HepG2 (cell line): Measurements from ENCODE around the gene PPP1R12C. TPM values are rescaled to one million over a fixed set of nuclear protein-coding genes. Genes with fewer than 3 reads are reported as not detected.

ENCODE experiments used
- ATAC-seq: fragments of 200-7000 bp; cut with Tn5 transposase; 3 replicates; pipeline ENCODE4 v1.9.1; 2020; ENCODE audit warnings: mild to moderate bottlenecking, moderate library complexity
- BruUV-seq: library from RNA; stranded (reverse); fragments of 400-500 nt; replicated peaks from 2 replicates; lab custom pipeline; 2021; lab: Mats Ljungman, UMichigan
- CTCF ChIA-PET: fragments of 300-600 bp; formaldehyde crosslinking; extraction: SDS; loops from one replicate; lab custom pipeline; 2021; ENCODE audit warnings: low total read pairs, inconsistent platforms, low intra/inter-chr PET ratio; lab: Yijun Ruan, JAX
- POLR2A ChIA-PET: fragments of 350-600 bp; sonication (Branson Sonifier 250); formaldehyde crosslinking; loops from one replicate; lab custom pipeline; 2020; ENCODE audit warnings: antibody characterized with exemption, inconsistent platforms; lab: Yijun Ruan, JAX
- DNase-seq: peaks from one replicate; pipeline ENCODE4 v3.0.0-alpha.2; 2015; ENCODE audit warnings: low spot score
- FAIRE-seq: peaks from 3 replicates; lab custom pipeline; 2011; peaks lifted over from hg19 to GRCh38; lab: Jason Lieb, UNC
- H2AFZ ChIP-seq: one replicate; pipeline ENCODE4 v1.6.1; 2011; ENCODE audit warnings: low read length, inconsistent platforms
- H3K27ac ChIP-seq: fragments of 300-600 bp; 3 replicates; pipeline ENCODE4 v1.8.0; 2011; ENCODE audit warnings: mixed run types, mild to moderate bottlenecking, mixed read lengths, low read length, inconsistent platforms; ENCODE audit not compliant: insufficient read depth; ENCODE audit errors: extremely low read length
- H3K27me3 ChIP-seq, 2 experiments: fragments of 200-600 bp in 1 of 2; 2 replicates in 1 of 2; 3 replicates in 1 of 2; pipeline versions ENCODE4 v1.6.0 to v1.8.0; 2011; ENCODE audit warnings: low read length in 2 of 2, mild to moderate bottlenecking in 2 of 2, moderate library complexity in 2 of 2, inconsistent platforms in 1 of 2; ENCODE audit not compliant: insufficient read depth in 2 of 2, control insufficient read depth in 1 of 2
- H3K36me3 ChIP-seq, 2 experiments: fragments of 200-600 bp in 1 of 2; replicated peaks in 1 of 2; 2 replicates in 1 of 2; 3 replicates in 1 of 2; pipeline versions ENCODE4 v1.5.1 to v1.8.0; 2011; ENCODE audit warnings: low read length in 2 of 2, inconsistent platforms in 1 of 2; ENCODE audit not compliant: insufficient read depth in 2 of 2, control insufficient read depth in 1 of 2
- H3K4me1 ChIP-seq: 2 replicates; pipeline ENCODE4 v1.5.1; 2012; ENCODE audit warnings: low read length, inconsistent platforms; ENCODE audit not compliant: insufficient read depth
- H3K4me2 ChIP-seq: 2 replicates; pipeline ENCODE4 v1.6.0; 2011; ENCODE audit warnings: low read depth, low read length, inconsistent platforms
- H3K4me3 ChIP-seq, 3 experiments: fragments of 200-600 bp in 1 of 3; sonication (generic), shearing (Covaris generic) in 1 of 3; replicated peaks in 1 of 3; 2 replicates each; pipeline ENCODE4 v1.5.1; 2011 to 2016; ENCODE audit warnings: low read length in 3 of 3, inconsistent platforms in 2 of 3, low read depth in 2 of 3, mild to moderate bottlenecking in 2 of 3, control low read depth in 1 of 3, mixed read lengths in 1 of 3; ENCODE audit not compliant: insufficient read depth in 1 of 3
- H3K79me2 ChIP-seq: one replicate; pipeline ENCODE4 v1.6.1; 2011; ENCODE audit warnings: low read length, inconsistent platforms; ENCODE audit not compliant: insufficient read depth
- H3K9ac ChIP-seq: 2 replicates; pipeline ENCODE4 v1.6.0; 2011; ENCODE audit warnings: mild to moderate bottlenecking, low read depth, low read length, inconsistent platforms; ENCODE audit not compliant: insufficient read depth
- H3K9me3 ChIP-seq: 2 replicates; pipeline ENCODE4 v1.5.1; 2012; ENCODE audit warnings: mild to moderate bottlenecking, low read length
- H4K20me1 ChIP-seq: 2 replicates; pipeline ENCODE4 v1.6.0; 2011; ENCODE audit warnings: inconsistent platforms, mild to moderate bottlenecking, low read length, moderate library complexity; ENCODE audit not compliant: insufficient read depth
- E2F2 ChIP-seq: sonication (generic); formaldehyde crosslinking; IDR thresholded peaks from 2 replicates; pipeline ENCODE4 v1.4.0; 2020; ENCODE audit warnings: missing genetic modification reagents, borderline replicate concordance
- HNF4G ChIP-seq, 2 experiments: sonication (generic) in 1 of 2; formaldehyde crosslinking in 1 of 2; IDR thresholded peaks; 2 replicates each; pipeline versions ENCODE4 v1.4.0 to v1.6.1; 2011 to 2020; ENCODE audit warnings: borderline replicate concordance in 2 of 2, low read depth in 2 of 2, mild to moderate bottlenecking in 2 of 2, low read length in 1 of 2, missing genetic modification reagents in 1 of 2, moderate library complexity in 1 of 2
- NFYC ChIP-seq: IDR thresholded peaks from 2 replicates; pipeline ENCODE4 v1.6.1; 2016; ENCODE audit warnings: missing genetic modification reagents, missing compliant biosample characterization
- NKX3-1 ChIP-seq: sonication (generic); formaldehyde crosslinking; IDR thresholded peaks from 2 replicates; pipeline ENCODE4 v1.5.0; 2020; ENCODE audit warnings: missing genetic modification reagents
- ZFYVE20 ChIP-seq: sonication (generic); formaldehyde crosslinking; IDR thresholded peaks from 2 replicates; pipeline ENCODE4 v1.8.0; 2023; ENCODE audit warnings: low read depth, mild to moderate bottlenecking, moderate library complexity, missing genetic modification reagents, borderline replicate concordance
- ZNF230 ChIP-seq: sonication (generic); formaldehyde crosslinking; IDR thresholded peaks from 2 replicates; pipeline ENCODE4 v1.4.0; 2020; ENCODE audit warnings: mild to moderate bottlenecking, missing genetic modification reagents
- ZNF407 ChIP-seq: sonication (generic); formaldehyde crosslinking; IDR thresholded peaks from one replicate; pipeline ENCODE4 v1.5.1; 2020; ENCODE audit warnings: mild to moderate bottlenecking, missing genetic modification reagents; ENCODE audit errors: not compliant biosample characterization
- ZNF513 ChIP-seq: sonication (generic); formaldehyde crosslinking; conservative IDR thresholded peaks from 2 replicates; pipeline ENCODE4 v1.5.0; 2020; ENCODE audit warnings: missing genetic modification reagents
- ZNF558 ChIP-seq: sonication (generic); formaldehyde crosslinking; IDR thresholded peaks from 2 replicates; pipeline ENCODE4 v1.9.0; 2022; ENCODE audit warnings: mild to moderate bottlenecking, missing genetic modification reagents, borderline replicate concordance
- WGBS: methylation state at CpG from one replicate; pipeline ENCODE4 v1.1.6; 2017; ENCODE audit warnings: low lambda C conversion rate; 5-methylcytosine and 5-hydroxymethylcytosine counted together
- in situ Hi-C: cut with HindIII; loops from 2 replicates; pipeline ENCODE4 v1.10.0; 2017; ENCODE audit warnings: low pct_unique_long_range_greater_than_20kb; ENCODE audit not compliant: extremely low pct_ligation_motif_present
- intact Hi-C: fragments of 100-400 bp; cut with micrococcal nuclease; formaldehyde crosslinking; loops from one replicate; pipeline ENCODE4 v1.10.0; 2022; ENCODE audit not compliant: unreplicated experiment
- polyA plus RNA-seq, 8 experiments: library from polyadenylated mRNA; depleted of rRNA in 3 of 8; stranded (reverse) in 7 of 8; unstranded in 1 of 8; fragments of >200 nt; fragmentation: Illumina TruSeq in 4 of 8; extraction: Trizol in 4 of 8; gene quantifications; 2 replicates each; pipeline versions ENCODE4 v1.2.1 to v1.2.3, GENCODE V29; 2011 to 2016; ENCODE audit warnings: low read depth in 4 of 8, missing spikeins in 1 of 8, mixed read lengths in 1 of 8; ENCODE audit not compliant: insufficient read depth in 1 of 8
- total RNA-seq, 5 experiments: library from RNA; depleted of rRNA; stranded (reverse); fragments of >200 nt; fragmentation: Illumina TruSeq; extraction: Trizol; gene quantifications; 2 replicates each; pipeline ENCODE4 v1.2.3, GENCODE V29; 2016; ENCODE audit warnings: low read depth in 1 of 5

The PPP1R12C gene
- total and polyA plus RNA-seq, 2 of the 13 experiments (the other 11 are each of a cell fraction or from before 2014, with no cell fraction given) = 29.7 to 30.3 TPM

GRCh38 chr19:55085923-55086715 is 31.3 kb downstream of the PPP1R12C start:
- Histone ChIP-seq H3K9ac (no peak overlapping the region), H3K27me3 (no peaks in the 10 kb centered on the region), H3K4me3 (no peak overlapping the region), H4K20me1 (peaks cover 6% of the 10 kb centered on the region; the same call in 1 of the 2 replicates), H2AFZ (no peak overlapping the region), H3K9me3 (no peaks in the 10 kb centered on the region), H3K79me2 (no peaks in the 10 kb centered on the region), H3K27ac (no peak overlapping the region), H3K4me1 (peaks cover 5% of the 10 kb centered on the region; the same call in 1 of the 2 replicates), H3K36me3 (no peaks in the 10 kb centered on the region), H3K4me2 (no peak overlapping the region)
- DNase-seq (no peak), ATAC-seq (no peak), FAIRE-seq (no peak)
- intact Hi-C loops = no loop called here
- ChIA-PET CTCF (no interaction called here), POLR2A (no interaction called here)
- BruUV-seq = no TSS peak
- WGBS = 88% methylated on average over 28 of the region's 35 CpGs
- in situ Hi-C loops = loop anchor here (5.0 kb wide), 1 partner anchor 36 kb away; no protein-coding TSS in a partner anchor
- TF ChIP-seq NFYC (no peak), ZNF513 (no peak), ZNF407 (CRISPR knock-in tag) (no peak), ZNF230 (CRISPR knock-in tag) (no peak), NKX3-1 (CRISPR knock-in tag) (no peak), E2F2 (CRISPR knock-in tag) (no peak), ZFYVE20 (no peak), HNF4G (IDR thresholded peaks at IDR 0.05; ENCODE audit: borderline replicate concordance, low read depth, low read length) (no peak), HNF4G (CRISPR knock-in tag; IDR thresholded peaks at IDR 0.05; ENCODE audit: borderline replicate concordance, low read depth) (no peak), ZNF558 (CRISPR knock-in tag) (no peak)
